DMS153 (cell line): ENCODE data around the gene PLEKHN1.

Experiments used
- DNase-seq: peaks from one replicate; lab custom pipeline; 2025; lab: John Stamatoyannopoulos, UW

Gene PLEKHN1

GRCh38 chr1:962381-963300 is 3.6 kb upstream of the PLEKHN1 start:
- DNase-seq: no peak

GRCh38 chr1:963301-963651 is 3.0 kb upstream of the PLEKHN1 start:
- no peak for DNase-seq

- DNase-seq: no peak
These were observed 2.3 kb upstream of the PLEKHN1 start for GRCh38 chr1:963746-964525.

- DNase-seq: no peak
These were observed 1.4 kb upstream of the PLEKHN1 start for GRCh38 chr1:964691-965525.

- DNase-seq: no peak
These were observed 652 bp upstream of the PLEKHN1 start for GRCh38 chr1:965526-966134.

GRCh38 chr1:966704-967300 is 520 bp downstream of the PLEKHN1 start:
- DNase-seq: no peak

- DNase-seq: no peak
These were observed 1.4 kb downstream of the PLEKHN1 start for GRCh38 chr1:967466-968343.

- no peak for DNase-seq
These were observed 3.1 kb downstream of the PLEKHN1 start for GRCh38 chr1:969260-969855.

GRCh38 chr1:970242-970972 is 4.1 kb downstream of the PLEKHN1 start:
- no peak for DNase-seq

- no peak for DNase-seq
These were observed 4.9 kb downstream of the PLEKHN1 start for GRCh38 chr1:970973-971730.

GRCh38 chr1:971751-972506 is 5.6 kb downstream of the PLEKHN1 start:
- no peak for DNase-seq

- no peak for DNase-seq
These were observed 6.6 kb downstream of the PLEKHN1 start for GRCh38 chr1:972726-973458.

GRCh38 chr1:973459-974292 is 7.4 kb downstream of the PLEKHN1 start:
- DNase-seq: no peak

GRCh38 chr1:974293-974640 is 8.0 kb downstream of the PLEKHN1 start:
- DNase-seq: no peak

- DNase-seq: no peak
These were observed 8.5 kb downstream of the PLEKHN1 start for GRCh38 chr1:974687-975328.

- no peak for DNase-seq
These were observed 9.1 kb downstream of the PLEKHN1 start for GRCh38 chr1:975365-975764.
